Left ventricle myocardium inferior (tissue), 1 donor: ENCODE data around the gene RNGTT. TPM values are rescaled to one million over a fixed set of nuclear protein-coding genes. Genes with fewer than 3 reads are reported as not detected.

Source experiments
- DNase-seq: peaks from one replicate; pipeline ENCODE4 v3.0.0-alpha.2; 2020
- H3K27ac ChIP-seq: fragments of 200-600 bp; replicated peaks from 2 replicates; pipeline ENCODE4 v1.8.0; 2021
- H3K27me3 ChIP-seq: fragments of 200-600 bp; 2 replicates; pipeline ENCODE4 v1.8.0; 2021; ENCODE audit warnings: low read depth
- H3K36me3 ChIP-seq: fragments of 200-600 bp; 2 replicates; pipeline ENCODE4 v1.8.0; 2021
- H3K4me1 ChIP-seq: fragments of 200-600 bp; 2 replicates; pipeline ENCODE4 v1.8.0; 2021
- H3K4me3 ChIP-seq: fragments of 200-600 bp; 2 replicates; pipeline ENCODE4 v1.8.0; 2021; ENCODE audit warnings: mild to moderate bottlenecking, moderate library complexity
- H3K9me3 ChIP-seq: fragments of 200-600 bp; replicated peaks from 2 replicates; pipeline ENCODE4 v1.8.0; 2021
- intact Hi-C: fragments of 100-400 bp; cut with micrococcal nuclease; formaldehyde crosslinking; loops from one replicate; pipeline ENCODE4 v1.11.0; 2022
- total RNA-seq: library from RNA; stranded (reverse); fragmentation: NEBNext Ultra II Directional; extraction: Animal tissue kit (Norgen Biotek cat#: 25700); gene quantifications from one replicate; pipeline ENCODE4 v1.2.1, GENCODE V29; 2021
- TF ChIP-seq, protein P1 (sequence below): fragments of 200-600 bp; IDR thresholded peaks from 2 replicates; pipeline ENCODE4 v1.8.0; 2021; ENCODE audit warnings: antibody characterized with exemption, mild to moderate bottlenecking, borderline replicate concordance
- donor health status: DM: no; HTN: yes; CAD: no; lungs with severe emphysema.

Gene RNGTT
- total RNA-seq, 1 donor from 2014 or later: 9.1 TPM

- H3K27me3 ChIP-seq: no peaks in the 10 kb centered on the region
- H3K9me3 ChIP-seq: peaks cover 28% of the 10 kb centered on the region
- TF ChIP-seq, protein P1, sequence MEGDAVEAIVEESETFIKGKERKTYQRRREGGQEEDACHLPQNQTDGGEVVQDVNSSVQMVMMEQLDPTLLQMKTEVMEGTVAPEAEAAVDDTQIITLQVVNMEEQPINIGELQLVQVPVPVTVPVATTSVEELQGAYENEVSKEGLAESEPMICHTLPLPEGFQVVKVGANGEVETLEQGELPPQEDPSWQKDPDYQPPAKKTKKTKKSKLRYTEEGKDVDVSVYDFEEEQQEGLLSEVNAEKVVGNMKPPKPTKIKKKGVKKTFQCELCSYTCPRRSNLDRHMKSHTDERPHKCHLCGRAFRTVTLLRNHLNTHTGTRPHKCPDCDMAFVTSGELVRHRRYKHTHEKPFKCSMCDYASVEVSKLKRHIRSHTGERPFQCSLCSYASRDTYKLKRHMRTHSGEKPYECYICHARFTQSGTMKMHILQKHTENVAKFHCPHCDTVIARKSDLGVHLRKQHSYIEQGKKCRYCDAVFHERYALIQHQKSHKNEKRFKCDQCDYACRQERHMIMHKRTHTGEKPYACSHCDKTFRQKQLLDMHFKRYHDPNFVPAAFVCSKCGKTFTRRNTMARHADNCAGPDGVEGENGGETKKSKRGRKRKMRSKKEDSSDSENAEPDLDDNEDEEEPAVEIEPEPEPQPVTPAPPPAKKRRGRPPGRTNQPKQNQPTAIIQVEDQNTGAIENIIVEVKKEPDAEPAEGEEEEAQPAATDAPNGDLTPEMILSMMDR: no peak
- intact Hi-C loops: no loop called here
- no peak for DNase-seq
- H3K4me3 ChIP-seq: no peak overlapping the region
- no peaks in the 10 kb centered on the region for H3K36me3 ChIP-seq
- H3K27ac ChIP-seq: no peak overlapping the region
- H3K4me1 ChIP-seq: peaks cover 16% of the 10 kb centered on the region
Observed at GRCh38 chr6:88967891-88968290, 4.5 kb upstream of the RNGTT start.

DNA sequence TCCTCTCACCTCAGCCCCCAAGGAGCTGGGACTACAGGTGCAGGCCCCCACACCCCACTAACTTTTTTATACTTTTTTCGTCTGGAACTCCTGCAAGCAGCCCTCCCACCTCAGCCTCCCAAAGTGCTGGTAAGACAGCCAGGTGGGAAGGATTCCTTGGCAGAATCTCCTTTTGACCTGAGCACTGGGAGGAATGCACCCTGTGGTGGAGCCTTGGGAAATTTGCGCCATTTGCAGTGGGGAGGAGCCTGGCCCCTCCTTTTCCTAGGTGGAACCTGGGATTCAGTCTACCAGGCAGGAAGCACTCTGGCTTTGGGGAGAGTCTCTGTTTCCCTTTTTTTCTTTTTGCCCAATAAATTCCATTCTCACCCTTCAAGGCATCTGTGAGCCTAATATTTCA, 2.3 kb upstream of the RNGTT start:
- Histone ChIP-seq H3K27ac (no peak overlapping the region), H3K27me3 (no peaks in the 10 kb centered on the region), H3K36me3 (no peaks in the 10 kb centered on the region), H3K9me3 (peaks cover 28% of the 10 kb centered on the region), H3K4me1 (peaks cover 28% of the 10 kb centered on the region), H3K4me3 (no peak overlapping the region)
- intact Hi-C loops: no loop called here
- DNase-seq: no peak
- TF ChIP-seq, protein P1: no peak

DNA sequence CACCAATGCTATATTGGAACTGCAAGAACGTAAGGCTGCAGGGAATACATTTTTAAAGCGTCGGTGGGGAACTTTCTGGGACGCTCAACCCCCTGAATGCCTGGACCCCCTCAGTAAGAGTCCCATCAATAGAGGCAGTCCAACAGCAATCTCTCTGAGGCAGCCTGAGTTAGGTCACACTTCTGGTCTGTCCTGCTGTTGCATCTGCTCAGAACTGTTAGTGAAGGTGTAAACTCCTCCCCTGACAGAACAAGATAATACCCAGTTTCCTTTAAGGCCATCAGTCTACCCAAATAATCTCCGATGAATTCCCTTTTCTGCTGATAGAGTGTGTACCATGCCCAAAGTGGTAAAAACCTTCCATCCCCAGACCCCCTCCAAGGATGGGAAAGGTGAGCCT, 1.1 kb upstream of the RNGTT start:
- no peak for DNase-seq
- TF ChIP-seq, protein P1: no peak
- Histone ChIP-seq H3K4me1 (peaks cover 28% of the 10 kb centered on the region), H3K9me3 (peaks cover 24% of the 10 kb centered on the region), H3K4me3 (peak overlapping the region; percentile 83), H3K36me3 (no peaks in the 10 kb centered on the region), H3K27me3 (no peaks in the 10 kb centered on the region), H3K27ac (peak overlapping the region; percentile 88)
- intact Hi-C loops: no loop called here

DNA sequence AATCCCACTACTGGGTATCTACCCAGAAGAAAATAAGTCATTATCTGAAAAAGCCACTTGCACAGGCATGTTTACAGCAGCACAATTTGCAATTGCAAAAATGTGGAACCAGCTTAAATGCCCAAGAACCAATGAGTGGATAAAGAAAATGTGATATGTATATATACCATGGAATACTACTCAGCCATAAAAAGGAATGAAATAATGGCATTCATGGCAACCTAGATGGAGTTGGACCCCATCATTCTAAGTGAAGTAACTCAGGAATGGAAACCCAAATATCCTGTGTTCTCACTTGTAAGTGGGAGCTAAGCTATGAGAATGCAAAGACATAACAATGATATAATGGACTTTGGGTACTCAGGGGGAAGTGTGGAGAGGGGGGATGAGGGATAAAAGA, 4.6 kb downstream of the RNGTT start:
- no peak for DNase-seq
- Histone ChIP-seq H3K4me3 (no peak overlapping the region), H3K4me1 (peaks cover 18% of the 10 kb centered on the region), H3K9me3 (peaks cover 7% of the 10 kb centered on the region), H3K27me3 (no peaks in the 10 kb centered on the region), H3K27ac (no peak overlapping the region), H3K36me3 (no peaks in the 10 kb centered on the region)
- intact Hi-C loops: no loop called here
- TF ChIP-seq, protein P1: no peak

DNA sequence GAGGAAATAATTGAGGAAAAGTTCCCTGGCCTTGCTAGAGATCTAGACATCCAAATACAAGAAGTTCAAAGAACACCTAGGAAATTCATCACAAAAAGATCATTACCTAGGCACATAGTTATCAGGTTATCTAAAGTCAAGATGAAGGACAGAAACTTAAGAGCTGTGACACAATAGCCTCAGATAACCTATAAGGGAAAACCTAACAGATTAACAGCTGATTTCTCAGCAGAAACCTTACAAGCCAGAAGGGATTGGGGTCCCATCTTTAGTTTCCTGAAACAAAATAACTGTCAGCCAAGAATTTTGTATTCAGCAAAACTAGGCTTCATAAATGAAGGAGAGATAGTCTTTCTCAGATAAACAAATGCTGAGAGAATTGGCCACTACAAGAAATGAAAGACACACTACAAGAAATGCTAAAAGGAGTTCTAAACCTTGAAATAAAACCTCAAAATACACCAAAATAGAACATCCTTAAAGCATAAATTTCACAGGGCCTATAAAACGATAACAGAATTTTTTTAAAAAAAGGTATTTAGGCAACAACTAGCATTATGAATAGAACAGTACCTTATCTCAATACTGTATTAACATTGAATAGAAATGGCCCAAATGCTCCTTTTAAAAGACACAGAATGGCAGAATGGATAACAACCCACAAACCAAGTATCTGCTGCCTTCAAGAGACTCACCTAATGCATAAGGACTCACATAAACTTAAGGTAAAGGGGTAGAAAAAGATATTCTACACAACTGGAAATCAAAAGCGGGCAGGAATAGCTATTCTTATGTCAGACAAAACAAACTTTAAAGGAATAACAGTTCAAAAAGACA, 9.7 kb downstream of the RNGTT start:
- DNase-seq: no peak
- no peaks in the 10 kb centered on the region for H3K4me1 ChIP-seq
- peaks cover 26% of the 10 kb centered on the region for H3K9me3 ChIP-seq
- H3K27ac ChIP-seq: no peak overlapping the region
- no peaks in the 10 kb centered on the region for H3K27me3 ChIP-seq
- H3K4me3 ChIP-seq: no peak overlapping the region
- peaks cover 6% of the 10 kb centered on the region for H3K36me3 ChIP-seq
- intact Hi-C loops: no loop called here
- TF ChIP-seq, protein P1: no peak
